Measurements from ENCODE around the gene IRF2BPL.
A peak's percentile ranks its signal among the peaks of the same experiment; 100 is the strongest.

IRF2BPL gene

DNA sequence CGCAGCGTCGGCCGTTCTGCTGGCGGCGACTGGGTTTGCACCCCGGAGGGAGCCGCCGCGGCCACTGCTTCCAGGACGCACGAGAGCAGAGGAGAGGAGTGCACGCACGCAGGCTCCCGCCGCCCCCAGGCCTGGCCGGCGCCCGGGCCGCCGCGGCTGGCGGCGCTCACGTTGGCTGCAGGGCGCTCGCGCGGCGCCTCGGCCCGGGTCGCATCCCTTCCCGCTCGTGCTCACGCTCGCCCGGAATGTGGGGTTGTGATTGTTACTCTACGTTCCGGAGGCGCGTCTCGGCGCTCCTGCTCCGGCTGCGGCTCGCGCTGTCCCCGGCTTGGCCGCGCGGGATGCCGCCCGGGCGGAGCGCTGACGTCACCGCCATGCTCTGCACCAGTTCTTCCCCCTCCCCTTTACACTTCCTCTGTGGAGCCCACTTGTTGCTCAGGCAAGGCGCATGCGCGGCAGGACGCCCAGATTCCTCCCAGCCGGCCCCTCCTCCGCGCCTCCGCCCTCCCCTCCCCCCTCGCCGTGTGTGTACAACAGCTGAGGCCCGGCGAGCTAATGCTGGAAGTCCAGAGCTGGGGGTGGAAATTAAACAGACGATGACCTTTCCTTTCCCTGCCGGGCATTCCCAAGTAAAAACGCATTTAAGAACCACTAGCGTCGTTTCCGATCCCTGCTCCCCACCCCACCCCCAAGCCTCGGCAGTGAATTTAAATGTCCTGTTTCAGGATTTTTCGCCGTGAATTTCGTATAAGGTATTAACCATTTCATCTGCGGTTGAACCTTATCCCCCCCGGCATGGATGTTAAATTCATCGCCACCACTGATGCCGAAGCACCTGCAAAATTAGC lies at the start of gene IRF2BPL:
Gene IRF2BPL (minus strand): TSS at position 325 of the 848 bp plus-strand sequence. CDS start 916 bp downstream, outside the sequence.
- DNase-seq, result peak; percentile 88

DNA sequence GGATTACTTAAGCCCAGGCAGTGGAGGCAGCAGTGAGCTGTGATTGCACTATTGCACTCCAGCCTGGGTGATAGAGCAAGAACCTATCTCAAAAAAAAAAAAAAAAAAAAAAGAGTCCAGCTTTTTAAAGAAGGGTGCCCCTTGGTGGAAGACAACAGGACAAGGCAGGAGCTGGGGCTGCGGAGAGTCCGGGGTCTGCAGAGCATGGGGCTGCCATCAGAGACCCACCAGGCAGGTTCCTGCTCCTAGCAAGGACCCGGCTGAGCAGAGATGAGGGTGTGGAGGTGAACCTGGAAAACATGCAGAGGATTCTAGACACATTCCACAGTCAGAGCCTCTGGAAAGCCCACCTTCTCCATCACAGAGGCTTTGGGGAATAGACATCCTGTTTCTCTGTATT lies 48.5 kb upstream of the IRF2BPL start:
- DNase-seq, result no peak

GRCh38 chr14:77076113-77076631 lies 47.7 kb upstream of the IRF2BPL start:
- no peak for DNase-seq

DNA sequence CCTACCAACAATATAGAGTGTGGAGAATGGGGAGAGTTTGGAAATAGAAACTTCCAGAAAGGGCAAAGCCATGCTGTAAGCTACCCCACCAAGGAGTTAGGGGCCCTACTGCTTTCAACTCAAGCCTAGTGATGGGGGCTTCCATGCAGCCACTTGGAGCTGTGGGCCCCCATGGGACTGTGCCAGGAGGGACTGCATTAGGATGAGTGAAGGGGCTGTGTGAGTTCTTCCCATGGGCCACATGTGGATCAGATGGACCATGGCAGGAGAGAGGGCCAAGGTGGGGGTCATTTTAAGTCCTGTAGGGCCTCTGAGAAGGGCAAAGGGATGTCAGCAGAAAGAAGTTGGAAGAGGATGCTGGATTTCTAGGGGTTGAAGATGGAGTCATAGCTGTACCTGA lies 46.5 kb upstream of the IRF2BPL start:
- DNase-seq, result no peak

DNA sequence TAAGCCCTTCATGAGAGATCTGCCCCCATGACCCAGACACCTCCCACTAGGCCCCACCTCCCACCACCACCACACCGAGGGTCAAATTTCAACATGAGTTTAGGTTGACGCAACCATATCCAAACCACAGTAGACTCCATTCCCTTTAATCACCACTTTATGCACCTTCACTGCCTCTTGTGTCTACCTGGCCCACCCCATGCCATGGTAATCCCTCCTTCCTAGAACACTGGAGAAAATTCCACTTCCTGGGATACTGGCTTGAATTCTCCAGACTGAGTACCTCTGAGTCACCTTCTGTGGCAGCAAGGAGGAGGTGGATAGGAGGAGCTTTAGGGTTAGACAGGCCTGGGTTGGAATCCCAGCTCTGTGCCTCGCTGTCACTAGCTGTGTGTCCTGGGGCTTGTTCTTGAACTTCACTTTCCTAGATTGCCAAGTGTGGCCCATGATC lies 43.5 kb upstream of the IRF2BPL start:
- DNase-seq, result no peak

DNA sequence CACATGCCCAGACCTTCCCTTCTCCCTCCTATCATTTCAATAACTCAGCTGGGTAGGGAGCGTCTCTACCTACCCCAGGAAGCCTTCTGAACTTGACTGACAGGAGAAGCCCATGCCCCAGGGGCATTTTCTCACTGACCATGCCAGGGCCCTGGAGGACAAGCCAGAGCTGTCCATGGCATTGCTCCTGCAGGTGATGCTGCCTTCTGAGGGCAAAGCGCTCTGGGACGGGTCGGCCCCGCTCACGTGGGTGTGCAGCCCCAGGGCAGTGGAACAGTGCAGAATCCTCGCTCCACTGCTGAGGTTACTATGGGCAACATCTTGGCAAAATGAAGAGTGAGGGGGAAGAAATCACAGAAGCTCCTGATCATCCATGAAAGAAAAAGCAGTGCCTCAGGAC lies 41.0 kb upstream of the IRF2BPL start:
- DNase-seq, result no peak

GRCh38 chr14:77068517-77069200 lies 40.2 kb upstream of the IRF2BPL start:
- DNase-seq, result no peak

DNA sequence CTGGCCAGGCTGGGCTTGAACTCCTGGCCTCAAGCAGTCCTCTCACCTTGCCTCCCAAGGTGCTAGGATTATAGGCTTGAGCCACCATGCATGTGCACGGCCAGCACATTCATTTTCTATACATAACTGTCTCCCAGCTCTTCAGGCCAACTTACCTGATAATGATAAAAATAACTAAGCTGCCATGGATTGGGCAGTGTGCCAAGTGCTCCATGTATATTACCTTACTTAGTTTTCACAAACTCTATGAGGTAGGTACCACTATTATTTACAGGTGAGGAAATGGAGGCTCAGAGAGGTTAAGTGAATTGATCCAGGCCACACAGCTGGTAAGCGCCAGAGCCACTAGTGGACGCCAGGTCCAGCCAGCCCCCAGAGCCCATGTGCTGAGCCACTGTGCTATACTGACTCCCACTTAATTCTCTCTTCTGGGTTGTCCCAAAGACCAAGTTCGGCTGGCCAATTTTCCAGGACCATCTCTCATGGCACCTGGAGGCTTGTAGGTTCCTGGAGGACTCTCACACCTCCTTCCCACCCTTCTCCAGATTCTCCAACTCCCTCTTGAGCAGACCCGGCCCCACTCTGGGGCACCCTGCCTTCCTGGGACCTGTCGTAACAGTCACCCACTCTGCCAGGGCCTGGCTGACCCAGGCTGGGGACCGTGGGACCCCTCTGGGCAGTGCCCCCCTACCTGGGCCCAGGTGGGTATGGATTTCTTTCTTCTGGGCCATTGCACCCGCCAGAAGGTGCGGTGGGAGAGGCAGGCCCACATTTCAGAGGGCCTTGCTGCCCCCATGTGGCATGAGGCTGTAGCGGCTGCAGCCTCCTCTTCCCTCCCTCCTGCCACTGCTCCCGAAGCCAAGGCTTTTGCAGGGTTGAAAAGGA lies 39.4 kb upstream of the IRF2BPL start:
- DNase-seq, result no peak

- no peak for DNase-seq
Observed at GRCh38 chr14:77066578-77067172, 38.2 kb upstream of the IRF2BPL start.

GRCh38 chr14:77065851-77066577 lies 37.5 kb upstream of the IRF2BPL start:
- DNase-seq, result no peak

DNA sequence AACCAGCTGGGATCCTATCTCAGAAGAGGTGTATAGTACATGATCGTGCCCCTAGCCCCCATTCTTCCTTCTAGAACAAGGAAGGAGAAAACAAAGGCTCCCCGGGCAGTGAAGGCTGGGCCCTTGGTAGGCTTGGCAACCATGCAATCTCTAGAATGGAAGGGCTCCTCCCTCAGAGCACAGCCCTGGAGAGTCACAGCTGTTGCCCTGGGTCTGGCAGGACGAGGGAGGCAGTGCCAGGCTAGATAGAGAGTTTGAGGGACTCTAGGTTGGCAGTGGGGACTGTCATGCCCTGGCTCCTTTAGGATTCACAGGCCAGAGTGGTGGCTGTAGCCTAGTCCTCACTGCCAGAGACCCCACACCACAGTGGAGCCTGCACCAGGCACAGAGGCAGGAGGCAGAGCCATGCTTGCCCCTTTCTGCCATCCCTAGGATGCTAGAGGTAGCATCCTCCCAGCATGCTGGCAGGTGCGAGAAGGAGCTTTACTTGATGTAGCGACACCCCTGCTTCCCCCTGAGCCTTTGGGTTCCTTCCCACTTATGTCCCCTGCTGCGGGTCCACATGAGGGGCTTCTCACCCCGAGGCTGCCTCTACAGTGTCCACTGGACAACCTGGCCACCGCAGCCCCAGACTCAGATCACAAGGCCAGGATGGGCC lies 36.1 kb upstream of the IRF2BPL start:
- DNase-seq, result no peak

GRCh38 chr14:77063571-77064171 lies 35.2 kb upstream of the IRF2BPL start:
- no peak for DNase-seq

DNA sequence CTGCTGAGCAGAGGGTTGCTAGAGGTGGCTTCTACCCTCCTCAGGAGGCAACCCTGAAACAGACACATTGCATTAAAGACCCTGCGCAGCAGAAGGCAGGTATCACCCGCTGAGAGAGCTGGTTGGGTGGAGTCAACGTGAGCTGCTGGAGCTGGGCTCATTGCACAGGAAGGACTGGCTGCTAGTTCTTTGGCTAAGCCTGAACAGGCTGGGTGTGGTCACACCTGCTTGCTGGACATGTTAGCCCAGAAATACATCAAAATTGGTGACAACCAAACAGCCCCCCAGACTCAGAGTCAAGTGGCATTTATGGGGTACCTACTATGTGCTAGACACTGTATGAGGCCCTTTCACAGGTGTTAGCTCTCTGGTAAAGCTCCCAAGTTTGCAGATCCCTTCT lies 33.8 kb upstream of the IRF2BPL start:
- no peak for DNase-seq

DNA sequence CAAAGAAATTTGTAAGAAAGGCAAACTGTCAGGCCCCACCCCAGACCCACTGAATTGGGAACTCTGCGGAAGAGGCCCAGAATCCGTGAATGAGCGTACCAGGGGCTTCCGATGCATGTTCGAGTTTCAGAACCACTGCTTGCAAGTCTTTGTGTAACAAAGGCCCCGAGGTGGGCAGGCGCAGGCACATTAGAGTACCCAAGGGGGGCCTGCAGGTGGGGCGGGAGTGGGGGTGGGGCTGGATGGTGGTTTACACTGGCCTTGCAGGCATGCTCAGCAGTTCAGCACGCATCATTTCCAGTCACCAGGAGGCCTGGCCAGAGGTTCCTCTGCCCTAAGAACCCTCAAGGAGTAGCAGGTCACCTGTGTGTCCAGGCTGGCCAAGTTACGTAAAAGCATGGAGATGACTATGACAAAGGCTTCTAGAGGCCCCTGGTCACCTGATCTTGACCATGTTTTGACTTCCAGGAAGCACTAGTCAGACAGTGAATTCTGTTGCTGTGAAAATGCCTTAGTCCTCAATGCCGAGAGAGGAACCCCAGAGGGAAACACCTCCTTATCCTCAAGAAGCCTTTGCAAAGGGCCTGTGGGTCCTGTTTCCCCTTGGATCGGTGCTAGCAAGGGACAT lies 33.2 kb upstream of the IRF2BPL start:
- DNase-seq, result no peak

DNA sequence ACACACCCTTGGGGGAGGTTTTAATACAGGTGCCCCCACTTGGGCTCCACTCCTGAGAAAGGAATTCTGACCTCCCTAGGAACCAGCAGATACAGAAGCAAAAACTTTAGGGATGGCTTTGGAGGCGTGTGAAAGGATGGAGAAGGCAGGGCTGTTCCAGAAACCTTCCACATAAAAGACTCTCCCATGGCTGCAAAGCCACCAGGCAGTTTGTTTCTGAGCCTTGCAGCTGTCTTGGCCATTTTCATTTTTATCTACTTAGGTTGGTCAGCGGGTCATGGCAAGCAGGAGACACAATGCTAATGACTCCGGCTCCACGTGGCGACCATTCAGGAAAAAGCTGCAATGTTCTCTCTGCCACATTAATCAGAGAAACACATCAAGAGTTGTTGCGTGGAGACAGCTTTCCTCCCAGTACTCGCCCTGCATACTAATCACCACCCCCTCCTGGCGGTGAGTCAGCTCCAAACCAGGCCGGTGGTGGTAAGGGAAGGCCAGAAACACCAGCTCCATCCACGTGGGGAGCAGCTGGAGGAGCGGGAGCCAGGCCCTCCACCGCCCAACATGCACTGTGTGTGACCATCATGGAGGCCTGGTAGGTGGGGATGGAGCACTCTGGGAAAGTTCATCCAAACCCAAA lies 30.9 kb upstream of the IRF2BPL start:
- DNase-seq, result no peak

GRCh38 chr14:77058785-77059184 lies 30.3 kb upstream of the IRF2BPL start:
- DNase-seq, result no peak

DNA sequence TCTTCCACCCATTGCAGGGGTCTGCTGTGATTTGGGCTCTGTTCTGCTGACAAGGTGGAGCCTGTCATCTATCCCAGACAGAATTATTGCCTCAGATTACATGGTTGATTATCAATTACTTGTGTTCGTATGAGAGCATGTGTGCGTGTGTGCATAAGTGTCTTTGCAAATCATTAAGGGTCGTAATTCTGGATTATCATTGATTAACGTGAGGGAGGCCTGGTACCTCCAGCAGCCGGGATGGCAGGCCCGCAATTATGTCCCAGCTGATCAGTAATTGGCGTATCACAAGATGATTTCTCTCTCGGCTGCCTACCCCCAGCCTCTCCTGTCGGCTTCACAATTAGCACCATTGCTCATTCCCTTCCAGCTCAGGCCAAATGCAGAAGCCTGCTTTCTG lies 29.6 kb upstream of the IRF2BPL start:
- no peak for DNase-seq

- no peak for DNase-seq
Observed at GRCh38 chr14:77055981-77056380, 27.5 kb upstream of the IRF2BPL start.

GRCh38 chr14:77055306-77055705 lies 26.8 kb upstream of the IRF2BPL start:
- DNase-seq, result no peak

Data from NCI-H1048 (cell line).